Middle frontal gyrus (tissue), 1 donor: Measurements from ENCODE around the gene ZBTB47.

Experiments used
- DNase-seq: peaks from one replicate; pipeline ENCODE4 v3.0.0-alpha.2; 2015; ENCODE audit warnings: low spot score; ENCODE audit errors: extremely low spot score

The ZBTB47 gene

GRCh38 chr3:42698911-42699230, 45.4 kb downstream of the ZBTB47 start:
- DNase-seq = no peak

GRCh38 chr3:42699511-42699971, 46.0 kb downstream of the ZBTB47 start:
- DNase-seq = no peak

GRCh38 chr3:42700366-42701288, 47.1 kb downstream of the ZBTB47 start:
- no peak for DNase-seq

GRCh38 chr3:42701371-42702065, 48.0 kb downstream of the ZBTB47 start:
- peak; percentile 67 for DNase-seq

GRCh38 chr3:42702066-42702951, 48.8 kb downstream of the ZBTB47 start, which contains the start of gene HHATL:
Gene HHATL, minus strand, starts transcription at chr3:42702798. Its CDS starts 1,972 bp downstream, at chr3:42700826.
- DNase-seq = no peak

GRCh38 chr3:42702982-42703694, 49.6 kb downstream of the ZBTB47 start:
- DNase-seq = no peak

- no peak for DNase-seq
These were observed 50.2 kb downstream of the ZBTB47 start for GRCh38 chr3:42703695-42704025.

GRCh38 chr3:42704136-42704841, 50.8 kb downstream of the ZBTB47 start:
- no peak for DNase-seq

GRCh38 chr3:42705058-42705767, 51.7 kb downstream of the ZBTB47 start:
- DNase-seq = no peak

- DNase-seq = no peak
These were observed 52.6 kb downstream of the ZBTB47 start for GRCh38 chr3:42705962-42706585.

GRCh38 chr3:42706721-42707619, 53.5 kb downstream of the ZBTB47 start:
- no peak for DNase-seq

GRCh38 chr3:42707620-42708355, 54.3 kb downstream of the ZBTB47 start:
- no peak for DNase-seq

- no peak for DNase-seq
These were observed 55.2 kb downstream of the ZBTB47 start for GRCh38 chr3:42708611-42709151.

- DNase-seq = no peak
These were observed 56.1 kb downstream of the ZBTB47 start for GRCh38 chr3:42709621-42710020.

GRCh38 chr3:42710323-42711021, 57.0 kb downstream of the ZBTB47 start:
- DNase-seq = no peak

- DNase-seq = no peak
These were observed 58.2 kb downstream of the ZBTB47 start for GRCh38 chr3:42711491-42712343.
